CD4-positive, alpha-beta T cell treated with Interleukin-12 subunit alpha and Interleukin-12 subunit beta, for 1 hour (primary cell): ENCODE results near the gene ATL1.
"Not testable (repeated sequence)": the region's sequence is repeated elsewhere in the genome, so short reads cannot be mapped to it uniquely, and the experiment has no call there.

Experiments
- DNase-seq: peaks from one replicate; pipeline ENCODE4 v3.0.0-alpha.2; 2020

Gene ATL1

GRCh38 chr14:50538034-50538433 is 21.9 kb upstream of the ATL1 start:
- not testable (repeated sequence) for DNase-seq

DNA sequence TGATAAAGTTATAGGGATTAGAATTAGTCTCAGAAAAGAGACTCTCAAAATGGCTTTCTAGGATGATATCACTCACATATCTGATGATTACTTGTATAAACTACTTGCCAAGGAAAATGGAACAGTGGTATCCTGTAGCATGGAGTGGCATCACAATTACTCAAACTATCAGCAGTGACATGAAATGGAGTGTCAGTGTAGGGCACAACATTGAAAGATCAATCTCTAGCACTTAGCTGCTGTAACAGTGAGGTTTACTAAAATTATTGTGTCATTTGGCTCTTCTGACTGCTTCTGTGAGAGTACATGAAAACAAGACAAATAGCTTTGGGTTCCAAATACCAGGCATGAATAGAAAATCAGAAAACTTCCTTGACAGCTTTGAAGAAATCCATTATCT is 20.9 kb upstream of the ATL1 start:
- DNase-seq, result no peak

GRCh38 chr14:50541159-50541567 is 18.8 kb upstream of the ATL1 start:
- DNase-seq, result no peak

GRCh38 chr14:50542941-50543418 is 17.0 kb upstream of the ATL1 start:
- peak; percentile 59 for DNase-seq

DNA sequence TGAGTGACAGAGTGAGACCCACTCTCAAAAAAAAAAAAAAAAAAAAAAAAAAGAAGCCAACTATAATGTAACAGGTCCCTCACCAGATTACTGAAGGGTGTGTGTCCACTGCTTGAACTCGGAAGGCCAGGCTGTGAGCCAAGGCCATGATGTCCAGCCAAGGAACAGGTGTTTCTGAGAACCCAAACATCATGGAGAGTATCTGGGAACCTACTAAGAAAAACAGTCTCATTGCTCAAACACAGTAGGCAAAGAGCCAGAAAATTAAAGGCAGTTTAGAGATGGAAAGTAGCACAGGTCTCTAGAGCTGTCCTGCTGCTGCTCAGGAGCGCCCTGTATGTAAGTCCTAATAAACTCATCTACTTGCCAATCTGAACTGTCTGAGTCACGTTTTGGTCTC is 15.0 kb upstream of the ATL1 start:
- no peak for DNase-seq

GRCh38 chr14:50545618-50546017 is 14.3 kb upstream of the ATL1 start:
- no peak for DNase-seq

DNA sequence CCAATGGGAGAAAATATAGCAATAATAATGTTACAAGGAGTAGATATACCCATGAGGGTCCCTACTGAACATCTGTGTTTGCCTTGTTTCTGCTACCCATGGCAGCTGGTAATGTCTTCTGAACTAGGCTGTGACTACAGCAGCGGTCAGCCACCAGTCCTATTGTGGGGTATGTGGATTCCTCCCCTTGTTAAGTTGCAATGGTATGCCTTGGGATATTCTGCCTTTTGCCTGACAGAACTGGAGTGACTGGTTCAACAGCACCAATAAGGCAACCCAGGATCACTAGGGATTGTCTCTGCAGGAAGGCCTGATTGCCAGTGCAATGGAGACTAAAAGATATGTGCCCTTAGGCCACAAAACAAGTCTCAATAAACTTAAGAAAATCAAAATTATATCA is 9.7 kb upstream of the ATL1 start:
- DNase-seq, result no peak

DNA sequence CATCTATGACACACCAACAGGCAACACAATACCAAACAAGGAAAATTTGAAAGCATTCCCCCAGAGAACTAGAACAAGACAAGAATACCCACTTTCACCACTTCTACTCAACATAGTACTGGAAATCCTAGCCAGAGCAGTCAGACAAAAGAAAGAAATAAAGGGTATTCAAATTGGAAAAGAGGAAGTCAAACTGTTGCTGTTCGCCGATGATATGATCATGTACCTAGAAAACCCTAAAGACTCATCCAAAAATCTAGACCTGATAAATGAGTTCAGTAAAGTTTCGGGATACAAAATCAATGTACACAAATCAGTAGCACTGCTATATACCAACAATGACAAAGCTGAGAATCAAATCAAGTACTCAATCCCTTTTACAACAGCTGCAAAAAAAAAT is 8.1 kb upstream of the ATL1 start:
- DNase-seq, result no peak

GRCh38 chr14:50552796-50553195 is 7.1 kb upstream of the ATL1 start:
- DNase-seq, result not testable (repeated sequence)

DNA sequence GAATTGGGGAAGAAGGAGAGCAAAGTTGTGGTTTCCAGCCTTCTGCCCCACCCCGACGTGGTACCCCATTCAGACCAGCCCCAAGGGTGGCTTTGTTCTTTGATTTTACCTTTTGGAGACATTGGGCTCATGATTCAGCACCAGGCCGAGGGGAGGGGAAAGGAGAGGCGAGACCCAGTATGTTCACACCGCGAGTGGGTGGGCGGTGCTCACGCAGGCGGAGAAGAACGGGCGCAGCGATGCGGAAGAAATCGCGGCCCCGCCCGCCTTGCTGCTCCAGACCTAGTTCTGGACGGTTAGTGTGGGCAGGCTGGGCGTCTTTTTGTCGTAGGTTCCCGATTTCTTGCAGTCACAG is 963 bp downstream of the ATL1 start:
- DNase-seq, result no peak

- DNase-seq, result no peak
Measured at GRCh38 chr14:50562841-50563240, 2.9 kb downstream of the ATL1 start.

GRCh38 chr14:50569714-50570274 is 9.8 kb downstream of the ATL1 start:
- no peak for DNase-seq

DNA sequence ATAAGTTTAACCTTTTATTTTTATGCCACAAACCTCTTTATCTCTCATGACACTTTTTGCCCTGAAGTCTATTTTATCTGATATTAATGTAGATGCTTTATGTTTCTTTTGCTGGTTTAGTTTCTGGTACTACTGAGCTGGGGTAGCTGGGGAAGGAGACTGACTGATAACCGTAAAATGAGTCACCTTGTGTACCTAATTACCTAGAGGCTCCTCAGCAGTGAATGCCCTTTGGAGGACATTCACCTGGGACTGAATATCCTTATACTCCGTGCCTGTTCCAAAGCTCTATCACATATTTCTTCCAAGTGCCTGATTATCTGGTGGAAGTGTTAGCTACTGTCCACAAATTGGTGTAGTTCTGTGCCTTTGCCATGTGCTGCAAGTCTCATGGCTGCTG is 13.9 kb downstream of the ATL1 start:
- DNase-seq, result no peak

DNA sequence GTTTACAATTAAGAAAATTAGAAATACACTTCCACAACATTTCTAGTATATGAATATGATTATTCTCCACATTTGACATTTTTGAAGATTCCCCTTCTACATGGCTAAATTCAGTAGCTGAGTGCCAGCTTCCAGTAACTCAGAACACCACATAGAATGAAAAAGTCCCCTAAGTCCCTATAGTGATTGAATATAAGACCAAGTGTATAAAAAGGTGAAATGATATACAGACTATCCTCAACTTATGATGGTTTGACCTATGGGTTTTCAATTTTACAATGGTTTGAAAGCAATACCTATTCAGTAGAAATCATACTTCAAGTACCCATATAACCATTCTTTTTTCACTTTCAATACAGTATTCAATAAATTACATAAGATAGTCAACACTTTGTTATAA is 15.8 kb downstream of the ATL1 start:
- DNase-seq, result no peak

DNA sequence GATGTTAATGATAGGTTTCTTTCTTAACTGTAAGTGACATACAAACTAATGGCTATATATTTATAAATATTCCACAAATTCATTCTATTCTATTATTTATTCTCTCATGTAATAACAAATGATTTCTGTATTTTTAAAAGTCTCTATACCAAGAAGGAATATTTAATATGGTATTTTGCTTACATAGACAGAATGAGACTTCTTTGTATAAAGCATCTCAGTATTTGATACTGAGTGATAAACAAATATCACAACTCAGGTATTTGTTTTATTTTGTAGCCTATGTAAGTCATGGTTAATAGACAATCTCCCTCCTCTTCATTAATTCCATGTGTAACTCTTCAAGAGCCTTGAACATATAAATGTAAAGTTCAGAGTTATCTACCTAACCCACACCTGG is 18.0 kb downstream of the ATL1 start:
- no peak for DNase-seq

- DNase-seq, result no peak
Measured at GRCh38 chr14:50578433-50578832, 18.5 kb downstream of the ATL1 start.

GRCh38 chr14:50590464-50590863 is 30.5 kb downstream of the ATL1 start:
- no peak for DNase-seq

- DNase-seq, result no peak
Measured at GRCh38 chr14:50594577-50595316, 34.8 kb downstream of the ATL1 start.

- no peak for DNase-seq
Measured at GRCh38 chr14:50598765-50599164, 38.8 kb downstream of the ATL1 start.

- DNase-seq, result peak; percentile 33
Measured at GRCh38 chr14:50599700-50600444, 39.9 kb downstream of the ATL1 start.

GRCh38 chr14:50600849-50601248 is 40.9 kb downstream of the ATL1 start:
- no peak for DNase-seq

DNA sequence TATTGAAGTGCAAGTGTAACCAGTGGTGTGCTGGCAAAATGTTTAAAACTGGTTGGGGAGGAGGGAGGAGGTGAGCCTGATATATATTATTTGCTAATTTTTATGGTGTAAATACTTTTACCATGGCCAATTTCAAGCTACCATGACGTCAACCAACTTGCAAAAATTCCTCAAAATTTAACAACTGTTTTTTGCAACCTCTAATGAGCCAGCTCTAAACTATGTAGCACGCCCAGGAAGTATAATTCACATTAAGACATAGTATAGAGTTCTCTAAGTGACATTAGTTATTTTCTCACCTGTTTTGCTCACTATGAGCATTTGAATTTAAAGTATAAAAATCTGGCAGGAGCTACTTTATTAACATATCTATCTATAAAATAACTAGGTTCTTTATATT is 41.4 kb downstream of the ATL1 start:
- no peak for DNase-seq

DNA sequence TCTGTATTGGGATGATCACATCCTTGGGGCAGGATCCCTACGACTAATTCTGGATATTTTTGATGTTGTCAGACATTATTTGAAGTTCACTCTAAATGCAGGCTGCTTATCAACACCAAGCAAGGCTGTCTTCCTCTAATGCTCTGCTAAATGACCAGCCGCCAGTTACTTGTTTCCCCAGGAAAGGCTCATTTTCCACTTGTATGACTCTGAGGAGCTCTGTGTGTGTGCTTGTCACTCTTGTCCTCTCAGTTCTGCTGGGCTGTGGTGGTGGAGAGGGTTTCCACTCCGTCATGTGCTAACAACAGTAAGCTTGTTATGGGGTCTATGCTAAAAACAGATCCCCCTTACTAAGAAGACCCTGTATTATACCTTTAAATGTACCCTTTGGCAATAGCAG is 42.1 kb downstream of the ATL1 start:
- DNase-seq, result no peak

DNA sequence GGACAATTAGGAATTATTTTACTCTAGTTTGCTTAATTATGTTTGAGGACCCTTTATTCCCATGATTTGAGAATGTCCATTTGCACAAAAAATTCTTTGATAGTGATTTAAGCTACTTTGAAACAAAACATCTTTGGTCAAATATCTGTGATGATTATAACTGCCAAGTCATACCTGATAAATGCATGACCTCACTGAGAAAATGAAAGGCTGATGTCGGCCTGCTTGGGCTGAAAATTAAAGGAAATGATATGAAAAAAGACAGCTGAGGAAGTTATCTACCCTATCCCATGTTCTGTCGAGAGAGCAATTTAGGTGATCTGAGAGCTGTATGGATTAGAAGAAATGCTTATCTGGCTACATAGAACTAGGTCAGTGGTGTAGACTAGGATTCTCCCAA is 43.6 kb downstream of the ATL1 start:
- no peak for DNase-seq
